HG03060 (cell line): Measurements from ENCODE around the gene PLD4.
"Not testable (repeated sequence)": the region's sequence is repeated elsewhere in the genome, so short reads cannot be mapped to it uniquely, and the experiment has no call there.

Source experiments
- ATAC-seq: cut with Tn5 transposase; IDR thresholded peaks from one replicate; pipeline ENCODE4 v1.9.1; 2021; ENCODE audit warnings: low read depth, moderate number of reproducible peaks; ENCODE audit not compliant: unreplicated experiment

Gene PLD4

DNA sequence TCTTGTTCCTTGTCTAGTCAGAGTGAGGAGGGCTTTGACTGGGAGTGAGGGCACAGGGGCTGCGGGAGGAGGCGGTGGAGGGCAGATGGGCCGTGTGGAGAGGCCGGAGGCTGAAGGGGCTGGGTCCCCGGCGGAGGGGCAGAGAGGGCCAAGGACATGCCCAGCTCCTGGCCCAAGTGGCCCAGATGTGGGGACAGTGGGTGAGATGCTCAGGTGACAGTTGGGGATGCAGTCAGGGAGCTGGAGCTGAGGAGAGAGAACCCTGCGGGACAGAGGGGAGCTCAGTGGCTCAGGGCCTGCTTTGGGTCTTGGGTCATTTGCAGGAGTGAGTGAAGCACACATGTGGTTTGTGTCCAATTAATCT, 26.5 kb upstream of the PLD4 start:
- no peak for ATAC-seq

DNA sequence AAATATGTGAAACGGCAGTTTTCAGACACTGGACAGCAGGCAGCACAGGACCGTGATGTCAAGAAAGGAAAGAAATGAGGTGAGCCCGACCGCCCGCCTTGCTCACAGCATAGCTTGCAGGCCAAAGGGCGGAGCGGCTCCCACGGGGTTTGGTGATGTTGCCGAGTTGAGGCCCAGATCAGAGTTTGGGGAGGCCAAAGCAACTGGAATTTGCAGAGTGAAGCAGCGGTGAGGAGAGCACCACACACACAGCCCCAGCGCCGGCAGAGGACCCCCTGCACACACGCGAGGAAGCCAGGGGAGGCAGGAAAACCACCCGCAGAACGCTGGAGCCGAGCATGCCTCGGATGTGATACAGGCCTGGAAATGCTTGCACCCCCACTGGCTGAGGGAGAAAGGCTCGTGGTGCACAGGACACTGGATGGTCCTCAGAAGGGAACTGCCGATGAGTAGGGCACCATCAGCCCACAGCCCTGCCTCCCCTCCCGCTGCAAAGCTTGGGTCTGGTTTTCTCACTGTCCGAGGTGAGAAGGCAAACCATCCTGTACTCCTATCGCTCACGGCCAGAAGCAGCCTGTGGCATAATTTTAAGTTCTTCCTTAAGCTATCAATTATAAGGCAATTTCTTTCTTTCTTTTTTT, 25.7 kb upstream of the PLD4 start:
- no peak for ATAC-seq

DNA sequence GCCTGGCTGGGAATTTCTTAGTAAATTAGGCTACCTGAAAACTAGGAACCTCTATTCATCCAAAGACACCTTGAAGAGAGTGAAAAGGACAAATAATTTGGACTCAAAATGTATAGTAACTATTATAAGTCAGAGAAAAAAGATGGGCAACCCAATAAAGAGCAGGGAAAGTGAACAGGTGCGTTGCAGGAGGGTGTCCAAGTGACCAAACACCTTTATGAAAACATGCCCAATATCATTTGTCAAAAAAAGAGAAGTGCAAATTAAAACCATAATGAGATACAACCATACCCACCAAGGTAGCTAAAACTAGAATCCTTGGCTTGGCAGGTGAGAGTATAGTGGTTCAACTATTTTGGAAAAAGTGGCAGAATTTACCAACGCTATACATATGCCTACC, 24.9 kb upstream of the PLD4 start:
- no peak for ATAC-seq

DNA sequence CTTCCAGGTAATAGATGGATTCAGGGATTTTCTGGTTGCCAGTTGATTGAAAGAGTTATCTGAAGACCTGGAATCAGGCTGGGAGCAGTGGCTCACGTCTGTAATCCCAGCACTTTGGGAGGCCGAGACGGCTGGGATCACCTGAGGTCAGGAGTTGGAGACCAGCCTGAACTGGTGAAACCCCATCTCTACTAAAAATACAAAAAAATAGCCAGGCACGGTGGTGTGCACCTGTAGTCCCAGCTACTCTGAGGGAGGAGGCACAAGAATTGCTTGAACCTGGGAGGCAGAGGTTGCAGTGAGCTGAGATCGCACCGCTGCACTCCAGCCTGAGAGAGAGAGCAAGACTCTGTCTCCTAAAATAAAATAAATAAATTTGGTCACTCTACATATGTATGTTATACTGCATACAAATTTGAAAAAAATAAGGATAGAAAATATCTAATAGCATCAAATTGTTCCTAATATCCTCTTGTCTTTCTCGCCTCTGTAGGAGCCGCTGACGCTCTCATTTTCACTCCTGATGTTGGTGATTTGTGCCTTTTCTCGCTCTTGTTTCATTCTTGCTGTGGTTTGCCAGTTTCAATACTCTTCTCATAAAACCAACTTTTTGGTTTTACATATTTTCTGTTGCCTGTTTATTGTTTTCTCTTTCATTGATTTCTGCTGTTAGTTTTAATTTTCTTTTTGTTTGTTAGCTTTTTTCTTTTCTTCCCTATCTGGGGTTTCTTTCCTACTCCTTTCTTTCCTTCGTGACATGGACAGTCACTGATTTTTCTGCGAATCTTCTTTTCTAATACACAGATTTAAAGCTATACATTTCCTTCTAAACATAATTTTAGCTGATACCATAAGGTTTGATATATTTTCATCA, 23.8 kb upstream of the PLD4 start:
- no peak for ATAC-seq

DNA sequence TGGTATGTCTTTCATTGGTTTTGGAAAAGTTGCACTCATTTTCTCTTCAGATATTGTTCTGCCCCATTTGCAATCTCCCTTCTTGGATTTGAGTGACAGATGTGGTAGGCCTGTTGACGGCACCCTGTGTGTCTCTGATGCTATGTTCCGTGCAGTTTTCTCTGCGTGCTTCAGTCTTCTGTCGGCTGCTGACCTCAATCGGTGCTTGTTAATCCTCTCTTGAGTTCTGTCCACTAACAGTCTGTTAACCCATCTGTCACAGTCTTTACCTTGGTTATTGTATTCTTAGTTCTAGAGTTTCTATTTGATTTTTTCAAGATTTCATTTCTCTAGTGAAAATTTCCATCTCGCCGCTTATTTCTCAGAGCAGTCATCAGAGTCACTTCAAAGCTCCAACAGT, 20.7 kb upstream of the PLD4 start:
- no peak for ATAC-seq

DNA sequence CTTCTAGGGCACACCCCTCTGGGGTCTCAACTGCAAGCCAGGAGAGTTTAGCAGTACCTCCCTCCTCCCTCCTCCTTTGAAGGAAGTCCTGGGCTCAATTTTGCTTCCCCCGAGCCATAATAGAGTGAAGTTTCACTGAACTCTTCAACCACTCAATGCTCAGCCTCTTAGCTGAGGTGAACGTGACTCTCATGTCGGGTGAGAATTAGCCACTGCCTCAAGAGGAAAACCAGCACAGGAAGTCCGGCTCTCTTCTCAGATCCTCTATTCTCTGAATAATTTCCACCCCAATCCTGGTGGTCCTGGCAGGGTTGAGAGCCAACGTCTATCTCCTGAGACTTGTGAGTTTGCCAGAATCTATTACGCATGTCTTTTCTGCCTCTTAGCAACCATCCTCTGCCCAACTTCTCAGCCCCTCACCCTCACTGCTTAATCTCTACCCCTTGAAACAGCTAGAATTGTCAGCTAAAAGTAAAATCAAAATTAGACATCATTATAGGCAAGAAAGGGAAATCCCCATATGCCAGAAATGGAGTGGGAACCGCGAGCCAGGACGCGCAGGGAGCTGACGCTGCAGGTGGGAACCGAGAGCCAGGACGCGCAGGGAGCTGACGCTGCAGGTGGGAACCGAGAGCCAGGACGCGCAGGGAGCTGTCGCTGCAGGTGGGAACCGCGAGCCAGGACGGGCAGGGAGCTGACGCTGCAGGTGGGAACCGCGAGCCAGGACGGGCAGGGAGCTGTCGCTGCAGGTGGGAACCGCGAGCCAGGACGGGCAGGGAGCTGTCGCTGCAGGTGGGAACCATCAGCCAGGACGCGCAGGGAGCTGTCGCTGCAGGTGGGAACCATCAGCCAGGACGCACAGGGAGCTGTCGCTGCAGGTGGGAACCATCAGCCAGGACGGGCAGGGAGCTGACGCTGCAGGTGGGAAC, 19.8 kb upstream of the PLD4 start:
- ATAC-seq = not testable (repeated sequence)

DNA sequence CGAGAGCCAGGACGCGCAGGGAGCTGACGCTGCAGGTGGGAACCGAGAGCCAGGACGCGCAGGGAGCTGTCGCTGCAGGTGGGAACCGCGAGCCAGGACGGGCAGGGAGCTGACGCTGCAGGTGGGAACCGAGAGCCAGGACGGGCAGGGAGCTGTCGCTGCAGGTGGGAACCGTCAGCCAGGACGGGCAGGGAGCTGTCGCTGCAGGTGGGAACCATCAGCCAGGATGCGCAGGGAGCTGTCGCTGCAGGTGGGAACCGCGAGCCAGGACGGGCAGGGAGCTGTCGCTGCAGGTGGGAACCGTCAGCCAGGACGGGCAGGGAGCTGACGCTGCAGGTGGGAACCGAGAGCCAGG, 19.1 kb upstream of the PLD4 start:
- ATAC-seq = not testable (repeated sequence)

DNA sequence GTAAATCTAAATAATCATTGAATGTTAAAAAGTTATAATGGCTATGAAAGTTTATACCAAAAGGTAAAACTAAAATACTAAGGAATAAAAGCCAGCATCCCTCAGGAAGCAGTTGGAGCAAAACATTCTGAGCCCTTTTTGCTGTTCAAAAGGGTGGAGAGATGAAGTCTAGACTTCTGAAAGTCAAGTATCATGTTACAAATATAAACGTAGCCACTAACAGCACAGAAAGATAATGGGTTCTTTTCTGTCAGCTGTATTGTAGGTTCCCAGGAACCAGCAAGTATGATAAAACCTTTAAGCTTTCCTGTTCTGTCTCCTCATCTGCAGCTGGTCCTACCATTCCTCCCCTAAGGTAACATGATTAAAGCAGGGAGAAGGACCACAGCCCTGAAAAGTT, 16.4 kb upstream of the PLD4 start:
- no peak for ATAC-seq

DNA sequence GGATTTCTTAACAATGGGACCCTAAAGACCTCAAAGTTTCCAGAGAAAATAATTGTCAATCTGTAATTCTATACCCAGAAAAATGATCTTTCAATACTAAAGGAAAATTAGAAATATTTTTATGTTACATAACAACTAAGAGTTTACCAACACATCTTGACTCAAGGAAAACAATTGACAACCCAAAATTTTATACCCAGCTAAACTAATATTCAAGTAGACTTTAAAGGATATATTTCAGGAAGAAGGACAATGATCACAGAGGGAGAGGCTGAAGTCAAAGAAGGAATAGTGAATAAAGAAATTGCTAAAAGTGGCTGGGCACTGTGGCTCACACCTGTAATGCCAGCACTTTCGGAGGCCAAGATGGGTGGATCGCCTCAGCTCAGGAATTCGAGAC, 12.6 kb upstream of the PLD4 start:
- ATAC-seq = no peak

DNA sequence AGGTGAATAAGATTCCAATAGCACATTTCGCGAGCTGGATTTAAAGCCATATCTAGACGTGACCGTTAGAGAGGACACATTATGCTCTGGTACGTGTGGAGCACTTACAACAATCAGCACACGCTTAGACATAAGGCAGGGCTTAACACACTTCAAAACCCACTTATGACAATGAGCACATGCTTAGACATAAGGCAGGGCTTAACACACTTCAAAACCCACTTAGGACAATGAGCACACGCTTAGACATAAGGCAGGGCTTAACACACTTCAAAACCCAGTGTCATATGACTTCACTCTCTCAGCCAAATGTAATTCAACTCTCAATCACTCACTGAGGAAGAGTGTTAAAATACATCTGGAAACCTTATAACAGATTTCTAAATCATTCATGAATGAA, 11.2 kb upstream of the PLD4 start:
- ATAC-seq = no peak

DNA sequence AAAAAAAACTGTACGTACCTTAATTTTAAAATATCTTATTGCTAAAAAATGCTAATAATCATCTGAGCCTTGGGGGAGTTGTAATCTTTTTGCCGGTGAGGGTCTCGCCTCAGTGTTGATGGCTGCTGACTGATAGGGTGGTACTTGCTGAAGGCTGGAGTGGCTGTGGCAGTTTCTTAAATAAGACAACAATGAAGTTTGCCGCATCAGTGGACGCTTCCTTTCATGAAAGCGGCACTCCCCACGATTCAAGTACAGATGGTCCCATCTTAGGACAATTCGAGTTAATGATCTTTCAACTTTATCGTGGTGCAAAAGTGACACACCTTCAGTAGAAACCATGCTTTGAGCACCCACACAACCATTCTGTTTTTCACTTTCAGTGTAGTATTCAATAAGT, 7.6 kb upstream of the PLD4 start:
- no peak for ATAC-seq

DNA sequence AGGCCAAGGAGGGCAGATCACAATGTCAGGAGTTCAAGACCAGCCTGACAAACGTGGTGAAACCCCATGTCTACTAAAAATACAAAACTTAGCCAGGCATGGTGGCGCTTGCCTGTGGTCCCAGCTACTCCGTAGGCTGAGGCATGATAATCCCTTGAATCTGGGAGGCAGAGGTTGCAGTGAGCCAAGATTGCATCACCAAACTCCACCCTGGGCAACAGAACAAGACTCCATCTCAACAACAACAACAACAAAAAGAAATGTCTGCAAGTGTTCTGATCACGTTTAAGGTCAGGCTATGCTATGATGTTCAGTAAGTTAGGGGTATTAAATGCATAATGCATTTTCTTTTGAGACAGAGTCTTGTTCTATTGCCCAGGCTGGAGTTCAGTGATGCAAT, 6.7 kb upstream of the PLD4 start:
- no peak for ATAC-seq

DNA sequence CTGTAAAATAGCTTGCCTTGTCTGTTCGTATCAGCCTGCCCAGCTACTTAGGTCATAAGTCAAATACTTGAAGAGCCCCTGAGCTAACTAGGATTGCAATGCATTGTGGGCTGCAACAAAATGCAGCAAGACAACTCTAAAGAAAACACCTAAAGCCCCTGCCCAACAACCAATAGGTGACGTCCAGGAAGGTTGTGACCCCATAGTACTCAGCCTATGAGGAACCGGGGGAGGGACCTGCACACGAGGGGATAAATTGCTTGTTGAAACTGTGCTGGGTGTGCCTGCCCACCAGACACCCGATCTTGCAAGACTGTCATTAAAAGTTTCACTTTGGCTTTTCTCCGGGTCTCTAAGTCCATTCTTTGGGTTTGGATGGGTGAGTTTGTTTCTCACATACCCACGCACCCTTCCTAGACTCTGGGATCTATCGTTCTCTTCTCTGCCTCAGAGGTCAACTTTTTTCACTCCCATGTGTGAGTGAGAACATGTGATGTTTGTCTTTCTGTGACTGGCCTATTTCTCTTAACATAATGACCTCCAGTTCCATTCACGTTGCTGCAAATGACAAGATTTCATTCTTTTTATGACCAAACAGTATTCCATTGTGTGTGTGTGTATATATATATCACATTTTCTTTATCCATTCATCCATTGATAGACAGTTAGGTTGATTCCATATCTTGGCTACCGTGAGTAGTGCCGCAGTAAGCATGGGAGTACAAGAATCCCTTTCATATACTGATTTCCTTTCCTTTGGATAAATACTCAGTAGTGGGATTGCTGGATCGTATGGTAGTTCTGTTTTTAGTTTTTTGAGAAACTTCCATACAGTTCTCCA, 5.3 kb upstream of the PLD4 start:
- not testable (repeated sequence) for ATAC-seq

DNA sequence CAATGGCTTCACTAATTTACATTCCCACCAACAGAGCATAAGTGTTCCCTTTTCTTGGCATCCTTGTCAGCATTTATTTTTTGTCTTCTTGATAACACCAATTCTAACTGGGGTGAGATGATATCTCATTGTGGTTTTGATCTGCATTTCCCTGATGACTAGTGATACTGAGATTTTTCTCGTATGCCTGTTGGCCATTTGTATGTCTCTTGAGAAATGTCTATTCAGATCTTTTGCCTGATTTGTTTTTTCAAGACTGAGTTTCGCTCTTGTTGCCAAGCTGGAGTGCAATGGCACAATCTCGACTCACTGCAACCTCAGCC, 4.7 kb upstream of the PLD4 start:
- ATAC-seq = no peak

DNA sequence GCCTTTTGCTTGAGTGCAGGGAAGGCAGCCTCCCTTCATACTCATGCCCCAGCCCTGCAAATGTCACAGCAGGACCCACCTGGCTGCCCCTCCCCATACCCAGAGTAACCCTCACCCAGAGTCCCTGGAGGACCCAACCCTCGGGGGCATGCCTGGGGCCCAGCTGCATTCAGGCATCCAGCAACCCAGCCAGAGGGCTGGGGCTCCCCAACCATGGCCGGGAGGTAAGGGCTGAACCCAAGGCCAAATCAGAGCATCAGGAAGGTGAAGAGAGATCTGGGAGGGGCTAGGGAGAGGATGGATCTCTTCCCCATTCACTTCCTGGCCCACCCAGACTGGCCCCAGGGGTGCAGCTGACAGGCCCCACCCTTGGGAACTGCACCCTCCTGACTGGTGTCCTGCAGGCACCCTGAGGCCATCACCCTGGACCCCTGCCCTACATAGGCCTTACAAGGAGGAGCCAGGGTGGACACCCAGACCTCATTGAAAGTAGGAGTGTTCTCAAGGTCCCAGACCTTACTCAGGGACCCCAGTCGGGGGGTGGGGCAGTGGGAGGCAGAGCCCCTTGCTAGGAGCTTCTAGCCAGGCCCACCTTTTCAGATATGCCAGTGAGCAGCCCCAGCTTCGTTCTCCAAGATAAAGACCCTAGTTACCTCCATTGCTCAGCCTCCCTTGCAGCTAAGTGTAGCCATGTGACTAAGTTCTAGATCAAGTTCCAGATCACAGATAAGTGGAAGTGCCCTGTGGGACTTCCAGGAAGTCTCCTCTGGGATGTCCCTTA, 849 bp upstream of the PLD4 start:
- ATAC-seq = no peak

DNA sequence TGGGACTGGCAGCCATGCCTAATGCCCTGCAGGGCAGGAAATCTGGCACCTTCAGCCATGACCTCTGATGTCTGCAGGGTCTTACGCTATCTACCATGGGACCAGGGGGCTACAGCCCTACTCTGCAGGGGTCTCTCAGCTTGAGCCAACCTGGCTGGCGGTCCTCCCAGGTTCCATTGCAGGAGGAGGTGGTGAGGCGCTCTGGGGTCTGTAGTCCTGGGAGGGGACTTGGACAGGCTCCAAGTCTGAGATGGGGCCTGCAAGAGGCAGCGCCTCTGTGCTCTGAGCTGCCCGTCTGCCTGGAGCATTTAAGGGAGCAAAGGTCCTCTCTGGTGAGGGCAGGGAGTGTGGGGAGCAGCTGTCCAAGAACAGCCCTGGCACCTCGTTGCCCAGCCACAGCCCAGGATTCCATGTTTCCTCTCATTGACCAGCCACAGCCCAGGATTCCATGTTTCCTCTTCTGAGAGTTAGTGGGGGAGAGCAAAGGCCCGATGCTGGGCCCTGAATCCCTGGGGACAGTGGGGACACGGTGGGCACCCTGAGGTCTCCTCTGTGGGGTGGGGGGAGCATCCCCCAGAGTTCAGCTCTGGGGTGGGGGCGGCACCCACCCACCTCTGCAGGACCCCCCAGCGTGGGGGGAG, 655 bp downstream of the PLD4 start:
- no peak for ATAC-seq

DNA sequence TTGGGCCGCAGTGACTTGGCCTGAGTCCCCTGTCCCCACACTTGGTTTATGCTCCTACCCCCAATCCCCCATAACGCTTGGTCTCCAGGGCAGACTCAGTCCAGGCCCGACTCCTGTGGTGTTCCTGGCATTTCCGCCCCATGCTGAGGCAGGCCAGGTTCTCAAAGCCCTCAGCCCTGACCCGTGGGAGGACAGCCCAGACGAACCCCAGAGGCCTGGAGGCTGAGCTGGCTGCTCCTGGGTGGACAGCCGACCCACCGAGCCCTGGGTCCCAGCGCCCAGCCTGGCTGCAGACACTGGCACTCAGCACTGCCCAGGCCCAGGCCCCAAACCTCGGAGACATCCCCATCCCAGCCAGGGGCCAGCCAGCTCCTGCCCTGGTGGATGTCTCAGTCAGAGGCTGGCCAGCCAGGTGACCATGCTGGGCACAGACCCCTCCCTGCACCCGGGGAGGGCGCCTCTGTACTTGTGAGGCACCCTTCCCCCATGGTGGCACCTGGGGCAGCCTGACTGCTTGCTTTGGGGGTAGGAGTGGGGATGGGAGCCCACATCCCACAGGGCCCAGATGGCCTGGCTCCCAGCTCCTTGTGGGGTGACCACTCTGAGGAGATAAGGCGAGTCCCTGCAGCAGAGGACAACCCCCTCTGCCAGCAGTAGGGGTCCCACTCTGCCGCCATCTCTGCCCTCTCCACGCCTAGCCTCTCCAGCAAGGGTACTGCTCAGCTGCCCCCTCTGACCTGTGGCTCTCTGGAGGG, 1.4 kb downstream of the PLD4 start:
- no peak for ATAC-seq

DNA sequence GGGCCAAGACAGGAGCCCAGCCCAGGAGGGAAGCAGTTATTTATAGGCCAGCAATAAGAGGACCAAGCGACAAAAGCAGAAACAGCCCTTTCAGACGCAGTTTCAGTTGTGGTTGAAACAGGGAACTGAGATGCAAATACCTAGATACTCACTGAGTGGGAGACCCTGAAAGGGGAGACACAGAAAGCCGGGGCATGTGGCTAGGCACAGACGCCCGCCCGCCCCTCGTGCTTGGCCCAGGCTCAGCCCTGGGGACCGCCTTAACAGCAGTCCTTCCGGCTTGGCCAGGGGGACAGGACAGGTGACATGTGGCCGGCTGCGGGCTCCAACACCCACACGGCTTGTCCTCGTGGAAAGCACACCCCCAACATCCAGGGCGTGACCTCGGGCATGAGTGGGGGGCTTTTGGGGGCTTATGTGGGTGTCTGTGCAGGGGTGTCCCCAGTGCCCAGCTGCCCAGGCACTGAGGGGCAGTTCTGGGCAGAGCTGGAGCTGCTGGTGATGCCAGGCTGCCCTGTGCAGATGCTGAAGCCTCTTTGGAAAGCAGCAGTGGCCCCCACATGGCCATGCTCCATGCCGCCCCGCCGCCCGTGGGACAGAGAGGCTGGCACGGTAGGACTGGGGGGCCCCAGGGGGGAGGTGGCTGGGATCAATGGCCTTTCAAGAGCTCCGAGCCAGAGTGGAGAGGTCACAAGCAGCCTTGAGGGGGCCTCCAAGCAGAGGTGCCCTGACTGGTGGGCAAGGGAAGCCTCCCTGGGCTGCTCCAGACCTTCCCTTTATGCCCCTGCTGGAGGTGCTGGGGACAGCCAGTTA, 2.1 kb downstream of the PLD4 start:
- peak; percentile 66 for ATAC-seq
